ENCODE results near the gene STAMBPL1. TPM values are rescaled to one million over a fixed set of nuclear protein-coding genes. Genes with fewer than 3 reads are reported as not detected.

Gene STAMBPL1
- total RNA-seq, 3 donors from 2014 or later (not counting 1 experiment from before 2014, with no cell fraction given), result 14.8 to 30.3 (median 18.1) TPM

GRCh38 chr10:88840104-88840503 is 39.9 kb upstream of the STAMBPL1 start:
- ATAC-seq (no peak), DNase-seq (no peak)
- no peak overlapping the region for H3K27ac ChIP-seq (ENCODE audit: low read length)
- no peak overlapping the region for H3K4me3 Mint-ChIP-seq
- H3K9me3 Mint-ChIP-seq, result no peaks in the 10 kb centered on the region
- H3K4me1 Mint-ChIP-seq, result no peaks in the 10 kb centered on the region
- H3K36me3 ChIP-seq (ENCODE audit: control insufficient read depth, insufficient read depth, low read length), result no peaks in the 10 kb centered on the region
- WGBS (ENCODE audit: insufficient coverage), result no CpG with 5 or more reads among the region's 3 CpGs
- H3K4me1 ChIP-seq (ENCODE audit: control insufficient read depth, insufficient read depth, low read length), result no peaks in the 10 kb centered on the region
- no peaks in the 10 kb centered on the region for H3K36me3 Mint-ChIP-seq
- H3K27me3 ChIP-seq (ENCODE audit: control insufficient read depth, insufficient read depth, low read length), result no peaks in the 10 kb centered on the region
- no peak for TF ChIP-seq CTCF (IDR thresholded peaks at IDR 0.05)
- H3K9me3 ChIP-seq (ENCODE audit: control insufficient read depth, insufficient read depth, low read length), result no peaks in the 10 kb centered on the region
- no peak overlapping the region for H3K4me3 ChIP-seq (ENCODE audit: low read length)
- H3K27me3 Mint-ChIP-seq (ENCODE audit: low read depth in 2 of 2), result peaks cover 3 to 7% of the 10 kb centered on the region in 2 donors
- intact Hi-C loops (cut with micrococcal nuclease), result no loop called here
- H3K27ac Mint-ChIP-seq, result no peak overlapping the region

- Histone ChIP-seq H3K4me3 (ENCODE audit: low read length) (no peak overlapping the region), H3K27me3 (ENCODE audit: control insufficient read depth, insufficient read depth, low read length) (no peaks in the 10 kb centered on the region), H3K36me3 (ENCODE audit: control insufficient read depth, insufficient read depth, low read length) (no peaks in the 10 kb centered on the region), H3K9me3 (ENCODE audit: control insufficient read depth, insufficient read depth, low read length) (no peaks in the 10 kb centered on the region), H3K27ac (ENCODE audit: low read length) (no peak overlapping the region), H3K4me1 (ENCODE audit: control insufficient read depth, insufficient read depth, low read length) (no peaks in the 10 kb centered on the region)
- H3K36me3 Mint-ChIP-seq, result no peaks in the 10 kb centered on the region
- no peak for ATAC-seq
- no peaks in the 10 kb centered on the region for H3K4me1 Mint-ChIP-seq
- 85% methylated on average over 4 of the region's 5 CpGs for WGBS (ENCODE audit: insufficient coverage)
- no peak overlapping the region for H3K4me3 Mint-ChIP-seq
- intact Hi-C loops (cut with micrococcal nuclease), result no loop called here
- peaks cover 6 to 15% of the 10 kb centered on the region in 2 donors for H3K27me3 Mint-ChIP-seq (ENCODE audit: low read depth in 2 of 2)
- no peak overlapping the region for H3K27ac Mint-ChIP-seq
- no peak for DNase-seq
- TF ChIP-seq CTCF (IDR thresholded peaks at IDR 0.05), result no peak
- no peaks in the 10 kb centered on the region for H3K9me3 Mint-ChIP-seq
Measured at GRCh38 chr10:88840881-88841280, 39.2 kb upstream of the STAMBPL1 start.

- H3K27ac Mint-ChIP-seq, result no peak overlapping the region
- Histone ChIP-seq H3K4me1 (ENCODE audit: control insufficient read depth, insufficient read depth, low read length) (no peaks in the 10 kb centered on the region), H3K27ac (ENCODE audit: low read length) (no peak overlapping the region), H3K4me3 (ENCODE audit: low read length) (no peak overlapping the region), H3K36me3 (ENCODE audit: control insufficient read depth, insufficient read depth, low read length) (no peaks in the 10 kb centered on the region), H3K27me3 (ENCODE audit: control insufficient read depth, insufficient read depth, low read length) (no peaks in the 10 kb centered on the region), H3K9me3 (ENCODE audit: control insufficient read depth, insufficient read depth, low read length) (no peaks in the 10 kb centered on the region)
- intact Hi-C loops (cut with micrococcal nuclease), result no loop called here
- no peaks in the 10 kb centered on the region for H3K36me3 Mint-ChIP-seq
- 87% methylated on average over 6 of the region's 6 CpGs for WGBS (ENCODE audit: insufficient coverage)
- no peak for ATAC-seq
- no peaks in the 10 kb centered on the region for H3K4me1 Mint-ChIP-seq
- H3K4me3 Mint-ChIP-seq, result no peak overlapping the region
- no peaks in the 10 kb centered on the region for H3K9me3 Mint-ChIP-seq
- no peak for DNase-seq
- peaks cover 6 to 17% of the 10 kb centered on the region in 2 donors for H3K27me3 Mint-ChIP-seq (ENCODE audit: low read depth in 2 of 2)
- TF ChIP-seq CTCF (IDR thresholded peaks at IDR 0.05), result no peak
Measured at GRCh38 chr10:88841316-88842111, 38.5 kb upstream of the STAMBPL1 start.

GRCh38 chr10:88843171-88843570 is 36.9 kb upstream of the STAMBPL1 start:
- H3K27me3 ChIP-seq (ENCODE audit: control insufficient read depth, insufficient read depth, low read length), result no peaks in the 10 kb centered on the region
- no peaks in the 10 kb centered on the region for H3K4me1 ChIP-seq (ENCODE audit: control insufficient read depth, insufficient read depth, low read length)
- no peaks in the 10 kb centered on the region for H3K9me3 ChIP-seq (ENCODE audit: control insufficient read depth, insufficient read depth, low read length)
- intact Hi-C loops (cut with micrococcal nuclease), result no loop called here
- no peaks in the 10 kb centered on the region for H3K4me1 Mint-ChIP-seq
- 63% methylated on average over 4 of the region's 4 CpGs for WGBS (ENCODE audit: insufficient coverage)
- H3K27me3 Mint-ChIP-seq (ENCODE audit: low read depth in 2 of 2), result peaks cover 6 to 17% of the 10 kb centered on the region in 2 donors
- no peaks in the 10 kb centered on the region for H3K36me3 Mint-ChIP-seq
- no peak overlapping the region for H3K4me3 Mint-ChIP-seq
- DNase-seq (no peak), ATAC-seq (no peak)
- no peak overlapping the region for H3K27ac Mint-ChIP-seq
- H3K27ac ChIP-seq (ENCODE audit: low read length), result no peak overlapping the region
- no peak for TF ChIP-seq CTCF (IDR thresholded peaks at IDR 0.05)
- no peak overlapping the region for H3K4me3 ChIP-seq (ENCODE audit: low read length)
- no peaks in the 10 kb centered on the region for H3K9me3 Mint-ChIP-seq
- no peaks in the 10 kb centered on the region for H3K36me3 ChIP-seq (ENCODE audit: control insufficient read depth, insufficient read depth, low read length)

All from natural killer cell (primary cell).